Stimulated activated CD4-positive, alpha-beta T cell treated with anti-CD3 and anti-CD28 coated beads, Interleukin-1b, Interleukin-23, amount 100 ng/mL, for 4 hours (primary cell): ENCODE measurements around the gene LBHD2.
"Not testable (repeated sequence)": the region's sequence is repeated elsewhere in the genome, so short reads cannot be mapped to it uniquely, and the experiment has no call there.

Source experiments
- DNase-seq, 2 donors: peaks; one replicate each; pipeline ENCODE4 v3.0.0-alpha.2; 2020; ENCODE audit warnings: low read depth in 2 of 2

LBHD2 gene

GRCh38 chr14:103119527-103119926 lies 35.5 kb downstream of the LBHD2 start:
- not testable (repeated sequence) for DNase-seq

- no peak for DNase-seq
These were observed 37.3 kb downstream of the LBHD2 start for GRCh38 chr14:103121121-103121845.

- no peak for DNase-seq
These were observed 38.0 kb downstream of the LBHD2 start for GRCh38 chr14:103121846-103122584.

GRCh38 chr14:103122585-103122946 lies 38.6 kb downstream of the LBHD2 start:
- DNase-seq, result no peak

- no peak for DNase-seq
These were observed 39.1 kb downstream of the LBHD2 start, which contains the start of gene TNFAIP2 for GRCh38 chr14:103122947-103123633. TSS of gene TNFAIP2 (plus strand) at chr14:103123461. CDS start at chr14:103126458, 2,997 bp downstream.

- no peak for DNase-seq
These were observed 39.9 kb downstream of the LBHD2 start for GRCh38 chr14:103123634-103124500.

- no peak for DNase-seq
These were observed 40.5 kb downstream of the LBHD2 start for GRCh38 chr14:103124501-103125001.

GRCh38 chr14:103125098-103126070 lies 41.4 kb downstream of the LBHD2 start:
- no peak for DNase-seq

GRCh38 chr14:103126088-103126872 lies 42.3 kb downstream of the LBHD2 start:
- DNase-seq, result no peak

GRCh38 chr14:103126873-103127304 lies 42.9 kb downstream of the LBHD2 start:
- no peak for DNase-seq

GRCh38 chr14:103127356-103127755 lies 43.3 kb downstream of the LBHD2 start:
- DNase-seq, result no peak

- no peak for DNase-seq
These were observed 44.0 kb downstream of the LBHD2 start for GRCh38 chr14:103127861-103128598.

- no peak for DNase-seq
These were observed 44.8 kb downstream of the LBHD2 start for GRCh38 chr14:103128631-103129300.

GRCh38 chr14:103129301-103130016 lies 45.4 kb downstream of the LBHD2 start:
- no peak for DNase-seq

- no peak for DNase-seq
These were observed 46.2 kb downstream of the LBHD2 start for GRCh38 chr14:103130017-103130764.

GRCh38 chr14:103130965-103131364 lies 47.0 kb downstream of the LBHD2 start:
- DNase-seq, result no peak

GRCh38 chr14:103131580-103131979 lies 47.6 kb downstream of the LBHD2 start:
- DNase-seq, result no peak
